ENCODE results near the gene YY1. TPM values are rescaled to one million over a fixed set of nuclear protein-coding genes. Genes with fewer than 3 reads are reported as not detected.
"Not testable (repeated sequence)": the region's sequence is repeated elsewhere in the genome, so short reads cannot be mapped to it uniquely, and the experiment has no call there.

YY1 gene
- polyA plus RNA-seq, 5 donors = 104 to 140 (median 120) TPM

DNA sequence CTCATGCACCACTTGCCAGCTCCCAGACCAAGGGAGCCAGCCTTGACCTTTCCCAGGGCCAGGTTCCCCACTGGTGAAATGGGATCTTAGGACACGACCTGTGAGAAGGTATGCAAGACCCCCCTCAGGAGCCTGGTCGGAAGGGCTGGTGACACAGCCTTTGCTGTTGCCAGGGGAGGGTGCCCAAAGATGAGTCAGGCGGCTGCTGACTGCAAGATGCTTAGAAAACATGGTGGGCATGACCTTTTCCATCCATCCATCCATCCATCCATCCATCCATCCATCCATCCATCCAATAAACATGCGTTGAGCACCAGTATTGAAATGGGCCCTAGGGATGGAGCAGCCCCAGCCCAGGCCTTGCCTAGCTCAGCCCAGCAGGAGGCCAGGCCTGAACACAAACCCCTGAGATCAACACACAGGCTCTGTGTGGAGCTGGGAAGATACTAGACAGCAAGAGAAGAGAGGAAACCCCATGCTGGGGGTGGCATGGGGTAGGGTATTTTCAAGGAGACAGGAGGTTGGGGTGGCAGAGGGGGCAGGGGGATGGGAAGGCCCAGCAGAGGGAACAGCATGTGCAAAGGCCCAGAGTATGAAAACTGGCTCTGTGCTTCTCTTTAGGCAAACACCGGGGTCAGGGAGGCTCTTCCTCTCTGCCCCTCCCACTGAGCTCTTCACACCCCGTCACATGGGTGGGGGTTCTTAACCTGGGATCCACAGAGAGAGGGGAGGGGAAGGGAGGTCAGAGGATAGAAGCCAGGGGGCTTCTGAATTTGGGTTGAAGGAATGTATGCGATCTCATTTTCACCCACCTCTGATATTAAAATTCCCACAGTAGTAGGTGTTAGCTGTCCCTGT is 26.2 kb upstream of the YY1 start:
- DNase-seq = no peak

DNA sequence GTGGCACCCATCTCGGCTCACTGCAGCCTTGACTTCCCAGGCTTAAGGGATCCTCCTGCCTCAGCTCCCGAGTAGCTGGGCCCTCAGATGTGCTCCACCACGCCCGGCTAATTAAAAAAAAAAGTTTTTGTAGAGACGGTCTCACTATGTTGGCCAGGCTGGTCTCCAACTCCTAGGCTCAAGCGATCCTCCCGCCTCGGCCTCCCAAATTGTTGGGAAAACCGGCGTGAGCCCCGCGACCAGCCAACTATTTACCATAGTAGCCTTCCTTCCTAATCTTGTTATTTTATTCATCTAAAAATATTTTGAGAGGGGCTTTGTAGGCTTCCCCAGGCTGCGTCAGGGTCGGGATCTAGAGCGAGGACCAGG is 25.4 kb upstream of the YY1 start:
- no peak for DNase-seq

DNA sequence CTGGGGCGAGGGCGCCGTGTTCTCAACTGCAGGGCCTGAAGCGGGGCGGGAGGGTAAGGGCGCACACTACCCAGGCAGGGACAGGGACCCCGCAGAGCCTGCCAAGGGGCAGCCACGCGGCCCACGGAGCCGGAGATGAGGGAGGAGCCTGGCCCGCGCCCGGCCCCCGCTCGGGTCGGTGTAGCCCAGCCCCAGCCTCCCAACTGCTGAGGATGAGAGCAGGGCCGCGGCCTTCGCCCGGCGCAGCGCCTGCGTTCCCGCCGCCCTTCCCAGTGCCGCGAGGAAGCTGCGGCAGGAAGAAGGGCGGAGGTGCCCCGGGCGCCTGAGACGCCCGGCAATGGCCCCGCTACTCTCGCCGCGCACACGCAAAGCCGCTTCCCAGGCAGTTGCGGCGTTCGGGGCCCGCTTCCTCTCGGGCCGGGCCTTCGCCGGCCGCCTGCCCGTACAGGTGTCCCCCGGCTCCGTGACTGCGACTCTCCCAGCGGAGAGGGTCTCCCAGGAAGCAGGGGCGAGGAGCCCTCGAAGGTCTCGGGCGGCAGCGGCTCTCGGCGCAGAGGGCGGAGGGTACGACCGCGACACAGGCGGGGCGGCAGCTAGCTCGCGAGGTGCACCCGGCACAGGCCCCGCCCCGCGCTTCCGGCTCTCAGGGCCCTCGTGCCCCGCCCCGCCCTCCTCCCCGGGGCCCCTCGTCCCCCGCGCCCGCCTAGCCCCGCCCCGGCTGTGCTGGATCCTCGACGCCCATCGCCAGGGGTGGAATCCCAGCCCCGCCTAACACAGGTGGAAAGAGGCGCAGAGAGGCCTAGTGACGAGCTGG is 24.8 kb upstream of the YY1 start:
- peak; percentile 71 to 83 for DNase-seq

DNA sequence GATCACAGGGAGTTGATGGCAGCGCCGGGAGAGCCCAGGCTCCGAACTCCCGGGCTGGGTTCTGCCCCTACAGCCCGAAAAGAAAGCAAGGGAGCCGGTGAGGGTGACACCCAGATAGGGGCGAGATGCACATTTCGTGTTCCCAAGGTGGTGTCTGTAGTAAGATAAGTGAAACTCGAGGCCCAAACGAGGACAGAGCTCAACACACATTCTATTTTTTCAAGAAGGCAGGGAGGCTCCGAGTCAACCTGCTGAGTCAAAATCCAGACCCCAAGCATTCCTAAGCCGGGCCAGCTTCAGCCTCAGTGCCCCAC is 24.2 kb upstream of the YY1 start:
- DNase-seq = no peak

DNA sequence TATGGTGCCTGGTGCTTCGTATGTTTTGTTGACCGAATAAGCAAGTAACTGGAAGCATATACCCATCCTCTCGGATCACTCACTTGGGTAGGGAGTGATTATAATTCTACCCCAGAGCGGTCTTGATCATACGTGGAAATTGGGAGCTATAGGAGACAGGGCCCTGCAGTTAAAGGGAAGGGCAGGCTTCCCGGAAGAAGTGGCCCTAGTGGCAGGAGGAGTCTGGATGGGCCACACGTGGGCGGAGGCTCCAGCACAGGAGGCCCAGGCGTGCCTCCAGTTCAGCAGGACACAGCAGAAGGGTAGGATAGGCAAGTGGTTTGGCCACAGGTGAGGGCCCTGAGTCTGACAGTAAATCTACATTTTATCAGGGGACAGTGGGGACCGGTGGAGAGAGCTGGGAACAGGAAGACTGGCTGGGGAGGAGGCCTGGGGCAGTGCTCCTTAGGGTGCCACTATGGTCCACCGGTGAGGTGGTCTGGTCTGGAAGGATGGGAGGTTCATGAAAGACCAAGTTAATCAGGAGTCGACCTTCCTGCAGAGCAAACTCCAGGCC is 23.5 kb upstream of the YY1 start:
- DNase-seq = no peak

DNA sequence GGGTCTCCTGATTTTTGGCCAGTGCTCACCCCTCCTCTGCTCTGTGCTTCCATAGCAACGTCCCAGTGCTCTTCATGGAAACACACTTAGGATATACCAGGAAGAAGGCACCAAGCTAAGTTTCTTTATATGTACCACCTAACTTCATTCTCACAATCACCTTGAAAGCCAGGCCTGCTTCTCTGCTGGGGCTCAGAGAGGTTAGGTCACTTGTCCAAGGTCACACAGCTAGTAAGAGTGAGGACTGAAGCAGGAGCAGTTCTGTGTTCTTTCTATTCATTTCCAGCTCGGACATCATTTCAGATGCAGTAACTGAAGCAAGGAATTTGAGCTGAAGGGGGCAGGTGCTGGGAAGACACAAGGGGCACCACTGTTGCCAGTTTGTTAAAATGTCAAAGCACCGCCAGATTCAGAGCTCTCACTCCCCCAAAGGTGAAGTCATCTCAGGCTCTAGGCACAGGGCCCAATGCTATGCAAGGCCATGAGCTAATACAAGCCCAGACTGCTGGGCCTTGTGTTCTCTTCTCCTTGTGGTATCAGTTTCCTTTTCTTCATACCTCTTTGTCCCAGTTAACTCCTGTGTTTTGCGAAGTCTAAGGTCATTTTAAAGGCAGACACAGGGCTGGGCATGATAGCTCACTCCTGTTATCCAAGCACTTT is 19.7 kb upstream of the YY1 start:
- no peak for DNase-seq

DNA sequence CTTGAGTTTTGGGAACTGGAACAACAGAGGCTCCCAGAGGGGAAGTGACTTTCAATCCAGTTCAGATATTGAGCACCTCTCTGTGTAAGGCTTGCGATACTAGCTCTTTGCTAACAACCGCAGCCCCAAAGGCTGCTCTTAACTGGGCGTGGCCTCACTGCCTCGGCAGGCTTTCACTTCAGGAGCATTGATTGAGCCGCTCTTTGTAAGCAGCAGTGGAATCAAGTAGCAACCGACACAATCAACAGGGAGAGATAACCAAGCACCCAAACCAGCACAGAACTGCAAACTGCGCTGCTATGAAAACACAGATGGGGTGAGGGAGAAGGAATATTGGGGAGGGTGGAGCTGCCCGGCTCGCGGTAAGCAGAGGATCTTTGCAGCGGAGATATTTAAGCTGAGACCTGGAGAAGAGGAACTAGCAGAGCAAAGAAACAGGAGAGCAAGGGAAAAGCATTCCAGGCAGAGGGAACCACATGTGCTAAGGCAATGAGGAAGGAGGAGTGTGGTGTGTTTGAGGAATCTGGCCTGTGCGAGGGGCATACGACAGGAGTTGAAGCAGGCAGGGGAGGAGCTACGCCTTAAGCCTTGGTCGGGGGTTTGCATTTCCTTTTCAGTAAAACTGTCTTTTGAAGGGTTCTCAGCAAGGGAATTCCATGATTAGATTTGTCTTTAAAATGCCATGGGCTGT is 17.3 kb upstream of the YY1 start:
- DNase-seq = peak in 1 of 2 donors; percentile 41

DNA sequence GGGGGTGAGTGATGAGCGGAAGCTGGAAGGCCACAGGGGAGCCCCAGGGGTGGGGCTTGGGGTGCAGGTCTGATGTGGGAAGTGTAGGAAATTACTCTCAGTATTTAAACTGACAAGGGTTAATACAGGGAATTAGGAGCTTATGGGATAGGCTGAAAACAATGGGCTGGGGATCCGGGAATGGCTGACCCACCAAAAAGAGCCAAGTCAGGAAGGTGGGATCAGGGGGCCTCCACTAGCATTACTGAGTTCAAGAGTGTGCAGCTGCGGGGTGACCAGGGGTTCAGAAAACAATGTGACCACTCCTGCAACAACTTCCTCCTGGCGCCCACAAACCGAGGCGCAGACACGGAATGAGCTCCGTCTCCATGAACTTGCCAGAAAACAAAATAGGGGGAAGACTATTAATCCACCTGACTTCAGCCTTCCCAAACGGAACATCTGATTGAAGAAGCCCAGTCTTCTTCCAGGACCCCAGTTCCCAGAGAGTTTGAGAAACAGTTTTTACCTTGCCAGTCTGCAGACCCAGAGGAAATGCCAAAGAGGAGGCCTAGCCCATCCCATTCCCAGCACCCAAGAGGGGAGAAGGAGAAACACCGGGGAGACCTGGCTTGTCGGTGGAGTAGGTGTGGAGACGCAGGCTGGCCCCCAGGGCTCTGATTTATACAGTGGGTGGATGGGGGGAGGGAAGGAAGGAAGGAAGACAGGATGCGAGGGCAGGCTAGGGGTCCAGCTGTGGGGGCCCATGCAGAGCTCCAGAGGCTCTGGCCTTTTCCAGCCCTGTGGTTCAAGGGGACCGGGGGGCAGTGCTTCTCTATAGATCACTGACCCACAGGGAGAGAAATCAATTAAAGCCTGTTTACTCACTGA is 16.5 kb upstream of the YY1 start:
- no peak for DNase-seq

DNA sequence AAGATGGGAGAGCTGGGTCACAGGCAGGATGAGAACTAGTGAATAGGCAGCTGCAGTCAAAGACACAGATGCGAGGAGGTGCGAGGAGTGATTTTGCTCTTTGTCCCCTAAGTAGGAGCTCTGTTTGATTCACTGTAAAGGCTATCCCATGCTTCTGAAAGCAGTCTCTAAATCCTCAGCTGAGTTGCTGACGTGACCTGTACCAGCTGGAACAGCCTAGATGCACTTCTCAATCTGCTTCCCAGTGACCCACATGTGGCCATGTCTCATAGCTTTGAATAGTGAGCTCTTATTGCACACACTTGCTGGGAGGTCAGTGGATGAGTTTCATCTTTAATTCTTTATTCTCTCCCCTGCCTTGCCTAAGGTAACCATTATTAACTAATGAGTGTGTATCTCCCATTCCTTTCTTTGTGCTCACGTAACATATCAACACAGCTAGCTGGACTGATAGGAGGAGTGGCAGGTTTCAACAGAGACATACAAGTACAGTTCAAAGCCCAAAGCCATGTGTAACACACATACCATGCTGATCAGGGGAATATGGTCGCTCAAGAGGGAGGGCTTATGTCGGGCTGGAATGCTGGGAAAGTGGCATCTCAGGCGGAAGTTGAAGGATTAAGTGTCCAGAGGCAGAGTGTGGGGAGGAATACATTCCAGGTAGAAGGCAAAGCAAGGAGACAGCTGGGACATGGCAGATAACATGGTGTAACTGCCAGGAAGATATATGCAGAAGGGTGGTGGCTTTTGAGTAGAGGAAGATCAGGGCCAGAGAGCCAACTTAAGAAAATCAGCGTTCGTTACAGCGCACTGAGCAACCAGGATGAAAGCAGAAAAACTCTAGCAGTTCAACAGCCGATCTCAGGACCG is 15.4 kb upstream of the YY1 start:
- DNase-seq = no peak

DNA sequence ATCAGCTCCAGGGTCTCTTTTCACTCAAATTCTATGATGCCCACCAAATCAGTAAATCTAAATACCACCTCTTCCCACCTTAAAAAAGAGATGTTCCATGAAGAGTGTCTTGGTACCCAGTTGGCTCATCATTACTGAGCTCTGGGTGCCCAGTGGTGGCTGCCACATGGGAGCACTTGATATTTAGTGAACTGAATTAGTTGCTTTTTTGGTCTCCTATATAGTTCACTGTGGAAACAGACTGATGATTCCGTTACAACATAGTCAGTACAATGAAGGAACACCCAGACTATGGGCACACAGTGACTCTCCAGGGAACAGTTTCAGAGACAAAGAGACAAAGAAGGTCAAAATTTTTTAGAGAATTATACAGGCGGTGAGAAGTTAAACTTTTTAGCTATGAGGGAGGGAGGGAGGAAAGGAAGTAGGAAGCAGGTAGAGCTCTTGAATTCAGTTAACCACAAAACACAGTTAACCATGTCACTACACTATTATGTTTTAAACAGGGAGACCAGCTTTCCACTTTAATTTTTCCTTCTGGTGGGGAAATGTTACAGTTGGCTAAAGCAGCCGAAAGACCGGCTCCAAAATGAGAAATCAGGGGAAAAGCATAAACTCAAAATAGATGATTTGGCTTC is 14.6 kb upstream of the YY1 start:
- no peak for DNase-seq

DNA sequence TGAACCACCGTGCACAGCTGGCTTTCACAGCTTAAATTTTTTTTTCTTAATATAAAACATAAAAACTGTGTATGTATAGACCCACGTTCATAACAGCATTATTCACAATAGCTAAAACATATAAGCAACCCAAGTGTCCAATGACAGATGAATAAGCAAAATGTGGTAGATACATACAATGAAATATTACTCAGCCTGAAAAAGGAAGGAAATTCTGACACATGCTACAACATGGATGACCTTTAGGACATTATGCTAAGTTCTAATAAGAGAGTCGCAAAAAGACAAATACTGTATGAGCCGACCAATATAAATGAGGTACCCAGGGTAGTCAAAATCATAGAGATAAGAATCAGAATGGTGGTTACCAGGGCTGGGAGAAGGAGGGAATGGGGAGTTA is 13.8 kb upstream of the YY1 start:
- DNase-seq = no peak

DNA sequence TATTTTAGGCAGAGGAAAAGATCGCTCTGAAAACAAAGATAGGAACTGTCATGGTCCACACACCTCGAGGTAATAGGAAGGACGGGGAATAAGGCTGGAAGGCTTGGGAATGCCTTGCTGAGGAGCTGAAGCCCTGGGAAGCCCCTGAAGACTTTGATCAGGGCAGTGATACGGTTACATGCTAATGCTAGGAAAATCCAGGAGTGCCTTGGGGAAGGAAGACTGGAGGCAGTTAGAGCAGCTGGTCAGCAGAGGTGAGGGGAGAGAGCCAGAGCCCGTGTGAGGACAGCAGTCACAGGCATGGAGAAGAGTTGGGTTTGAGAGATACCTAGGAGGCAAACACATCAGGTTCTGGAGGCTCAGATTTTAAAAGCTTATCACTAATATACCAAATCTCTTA is 8.6 kb upstream of the YY1 start:
- no peak for DNase-seq

DNA sequence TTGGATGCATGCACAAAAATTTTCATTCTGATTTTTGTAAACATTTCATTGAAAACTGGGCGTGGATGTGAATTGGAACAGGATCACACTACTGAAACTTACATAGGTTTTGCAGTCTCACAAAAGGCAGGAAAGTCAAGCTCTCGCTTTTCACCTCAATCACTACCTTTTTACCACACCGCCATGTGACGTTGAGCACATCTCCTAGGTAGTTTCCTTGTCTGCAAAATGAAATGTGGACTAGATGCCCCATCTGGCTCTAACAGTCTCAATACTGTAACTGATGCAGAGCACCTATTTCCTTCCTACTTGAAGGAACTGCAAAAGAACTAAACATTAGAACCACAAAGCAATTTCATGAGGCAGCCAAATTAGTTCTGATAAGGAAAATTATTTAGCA is 4.4 kb upstream of the YY1 start:
- DNase-seq = no peak

DNA sequence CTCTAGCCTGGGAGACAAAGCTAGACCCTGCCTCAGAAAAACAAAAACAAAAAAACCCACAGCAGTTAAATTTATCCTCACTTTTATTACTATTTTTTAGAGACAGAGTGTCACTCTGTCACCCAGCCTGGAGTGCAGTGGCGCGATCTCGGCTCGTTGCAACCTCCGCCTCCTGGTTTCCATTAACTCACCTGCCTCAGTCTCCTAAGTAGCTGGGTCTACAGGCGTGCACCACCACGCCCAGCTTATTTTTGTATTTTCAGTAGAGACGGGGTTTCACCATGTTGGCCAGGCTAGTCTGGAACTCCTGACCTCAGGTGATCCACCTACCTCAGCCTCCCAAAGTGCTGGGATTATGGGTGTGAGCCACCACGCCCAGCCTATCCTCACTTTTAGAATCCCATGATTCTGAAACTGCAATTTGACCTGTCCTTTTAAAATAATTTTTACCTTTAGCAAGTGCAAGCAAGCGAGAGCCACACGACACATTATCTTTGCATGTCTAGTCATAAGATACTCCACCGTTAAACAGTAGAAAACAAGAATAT is 2.6 kb upstream of the YY1 start:
- not testable (repeated sequence) for DNase-seq

DNA sequence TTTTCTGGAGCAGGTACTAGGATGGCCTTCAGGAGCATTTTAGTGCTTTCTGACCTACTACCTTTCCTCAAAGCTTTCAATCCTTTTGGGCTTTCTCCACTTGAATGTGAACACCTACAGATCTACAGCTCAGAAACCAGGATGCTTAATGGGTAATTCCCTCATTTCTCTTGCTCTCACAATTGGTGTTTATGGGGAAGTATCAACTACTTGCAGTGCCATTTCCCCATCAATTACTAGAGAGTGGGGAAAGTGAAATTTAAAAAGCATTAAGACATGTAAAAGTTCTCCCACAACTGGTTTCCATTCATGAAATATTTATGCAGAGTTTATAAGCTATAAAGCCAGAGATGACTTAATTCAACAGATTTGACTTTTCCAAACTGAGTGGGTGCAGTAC is 2.1 kb upstream of the YY1 start:
- DNase-seq = no peak

DNA sequence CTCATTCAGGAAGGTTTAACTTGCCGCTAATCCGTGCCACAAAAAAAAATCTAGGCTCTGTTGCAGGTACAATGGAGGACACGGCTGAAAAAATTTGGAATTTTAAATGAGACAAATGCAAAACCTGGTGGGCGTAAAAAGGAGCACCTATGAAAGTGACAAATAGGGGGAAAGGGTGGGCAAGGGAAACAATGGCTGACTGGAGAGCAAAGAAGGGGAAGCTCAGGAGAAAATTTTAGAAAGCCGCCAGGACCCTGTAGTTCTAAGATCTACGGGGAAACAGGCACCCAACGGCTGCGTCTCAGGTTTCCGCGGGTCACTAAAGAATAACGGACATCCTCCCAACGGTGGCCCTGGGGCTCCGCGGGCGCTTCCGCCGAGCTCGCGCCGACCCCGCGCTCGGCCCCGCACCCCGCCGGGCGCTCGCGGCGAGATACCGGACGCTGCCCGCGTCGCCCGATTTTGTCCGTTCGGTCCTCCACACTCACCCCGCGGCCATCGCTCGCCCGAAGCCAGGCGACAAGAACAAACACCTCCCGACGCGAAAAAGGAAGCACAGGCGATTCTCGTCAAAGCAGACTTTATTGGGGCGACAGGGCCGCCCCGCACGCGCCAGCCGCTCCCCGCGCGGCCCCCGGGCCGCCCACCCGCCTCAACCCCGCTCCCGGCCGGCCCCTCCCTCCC is 1.1 kb upstream of the YY1 start:
- peak in 1 of 2 donors; percentile 44 for DNase-seq

DNA sequence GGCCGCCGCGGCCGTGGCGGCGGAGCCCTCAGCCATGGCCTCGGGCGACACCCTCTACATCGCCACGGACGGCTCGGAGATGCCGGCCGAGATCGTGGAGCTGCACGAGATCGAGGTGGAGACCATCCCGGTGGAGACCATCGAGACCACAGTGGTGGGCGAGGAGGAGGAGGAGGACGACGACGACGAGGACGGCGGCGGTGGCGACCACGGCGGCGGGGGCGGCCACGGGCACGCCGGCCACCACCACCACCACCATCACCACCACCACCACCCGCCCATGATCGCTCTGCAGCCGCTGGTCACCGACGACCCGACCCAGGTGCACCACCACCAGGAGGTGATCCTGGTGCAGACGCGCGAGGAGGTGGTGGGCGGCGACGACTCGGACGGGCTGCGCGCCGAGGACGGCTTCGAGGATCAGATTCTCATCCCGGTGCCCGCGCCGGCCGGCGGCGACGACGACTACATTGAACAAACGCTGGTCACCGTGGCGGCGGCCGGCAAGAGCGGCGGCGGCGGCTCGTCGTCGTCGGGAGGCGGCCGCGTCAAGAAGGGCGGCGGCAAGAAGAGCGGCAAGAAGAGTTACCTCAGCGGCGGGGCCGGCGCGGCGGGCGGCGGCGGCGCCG is 381 bp downstream of the YY1 start:
- DNase-seq = no peak
